H1 (cell line): Measurements from ENCODE around the gene TCEANC2. TPM values are rescaled to one million over a fixed set of nuclear protein-coding genes. Genes with fewer than 3 reads are reported as not detected.

Experiments used
- CTCF ChIA-PET: fragments of 300-600 bp; sonication (Branson Sonifier 250); formaldehyde crosslinking; loops from one replicate; lab custom pipeline; 2021; ENCODE audit not compliant: partially characterized antibody; lab: Charles Lee
- POLR2A ChIA-PET: fragments of 300-600 bp; sonication (Branson Sonifier 250); formaldehyde crosslinking; loops from one replicate; lab custom pipeline; 2021; ENCODE audit warnings: inconsistent platforms; ENCODE audit not compliant: partially characterized antibody; lab: Charles Lee
- DNase-seq, 2 experiments: peaks; one replicate each; pipeline versions ENCODE4 v3.0.0 to v3.0.0-alpha.2; 2010 to 2022; ENCODE audit warnings: low spot score in 2 of 2, low read depth in 1 of 2, mixed read lengths in 1 of 2
- FAIRE-seq: peaks from 2 replicates; lab custom pipeline; 2011; peaks lifted over from hg19 to GRCh38; lab: Jason Lieb, UNC
- H2AFZ ChIP-seq: 2 replicates; pipeline ENCODE4 v1.8.1; 2012; ENCODE audit warnings: low read length, inconsistent platforms
- H2AK5ac ChIP-seq: 2 replicates; pipeline ENCODE4 v1.6.1; 2013; ENCODE audit warnings: low read depth, low read length
- H2BK120ac ChIP-seq: replicated peaks from 2 replicates; pipeline ENCODE3; 2013; ENCODE audit warnings: low read depth, low read length, inconsistent platforms
- H2BK12ac ChIP-seq: 2 replicates; pipeline ENCODE4 v1.6.1; 2013; ENCODE audit warnings: low read depth, low read length
- H2BK15ac ChIP-seq: 2 replicates; pipeline ENCODE4 v1.6.1; 2013; ENCODE audit warnings: low read length
- H2BK20ac ChIP-seq: 2 replicates; pipeline ENCODE4 v1.6.1; 2013; ENCODE audit warnings: low read length
- H2BK5ac ChIP-seq: 2 replicates; pipeline ENCODE4 v1.6.1; 2013; ENCODE audit warnings: low read depth, low read length
- H3K14ac ChIP-seq: 2 replicates; pipeline ENCODE4 v1.6.1; 2013; ENCODE audit warnings: inconsistent platforms; ENCODE audit not compliant: insufficient read length
- H3K18ac ChIP-seq: 2 replicates; pipeline ENCODE4 v1.6.1; 2013; ENCODE audit warnings: low read length; ENCODE audit errors: extremely low read depth
- H3K23ac ChIP-seq: 2 replicates; pipeline ENCODE4 v1.6.1; 2013; ENCODE audit warnings: inconsistent platforms; ENCODE audit not compliant: insufficient read length
- H3K23me2 ChIP-seq: 2 replicates; pipeline ENCODE4 v1.6.1; 2013; ENCODE audit warnings: low read depth, low read length
- H3K27ac ChIP-seq: 2 replicates; pipeline ENCODE4 v1.6.1; 2011; ENCODE audit warnings: low read depth, low read length, inconsistent platforms
- H3K27me3 ChIP-seq, 4 experiments: replicated peaks in 1 of 4; 1 replicate in 1 of 4; 2 replicates in 3 of 4; pipeline versions ENCODE4 v1.6.1 to v1.8.1; 2011 to 2013; ENCODE audit warnings: low read length in 3 of 4, mild to moderate bottlenecking in 3 of 4, inconsistent platforms in 2 of 4, mixed read lengths in 2 of 4, moderate library complexity in 1 of 4; ENCODE audit not compliant: control insufficient read depth in 3 of 4, insufficient read depth in 3 of 4; ENCODE audit errors: extremely low read depth in 1 of 4
- H3K36me3 ChIP-seq, 4 experiments: 2 replicates each; pipeline versions ENCODE4 v1.6.1 to v1.8.1; 2011 to 2013; ENCODE audit warnings: mild to moderate bottlenecking in 4 of 4, low read length in 3 of 4, moderate library complexity in 2 of 4, control low read depth in 1 of 4, inconsistent platforms in 1 of 4; ENCODE audit not compliant: insufficient read depth in 4 of 4, control insufficient read depth in 2 of 4
- H3K4ac ChIP-seq: replicated peaks from 2 replicates; pipeline ENCODE3; 2013; ENCODE audit warnings: low read length, low read depth, mixed read lengths, inconsistent platforms; ENCODE audit not compliant: insufficient read length
- H3K4me1 ChIP-seq, 4 experiments: replicated peaks in 1 of 4; 1 replicate in 1 of 4; 2 replicates in 3 of 4; pipeline versions ENCODE4 v1.6.1 to v1.8.1; 2011 to 2013; ENCODE audit warnings: low read length in 3 of 4, inconsistent platforms in 2 of 4, mixed read lengths in 1 of 4; ENCODE audit not compliant: insufficient read depth in 4 of 4, control insufficient read depth in 3 of 4
- H3K4me2 ChIP-seq, 2 experiments: 2 replicates each; pipeline versions ENCODE4 v1.6.1 to v1.8.1; 2011 to 2013; ENCODE audit warnings: low read depth in 2 of 2, low read length in 2 of 2, control low read depth in 1 of 2, inconsistent platforms in 1 of 2, mild to moderate bottlenecking in 1 of 2; ENCODE audit not compliant: insufficient read depth in 1 of 2
- H3K4me3 ChIP-seq, 4 experiments: fragments of 200-600, 300-600 bp in 1 of 4; sonication (generic), shearing (Covaris generic), sonication (Bioruptor Twin) in 1 of 4; 2 replicates each; pipeline versions ENCODE4 v1.5.1 to v1.8.1; 2011 to 2016; ENCODE audit warnings: low read length in 4 of 4, low read depth in 3 of 4, control low read depth in 2 of 4, inconsistent platforms in 2 of 4, mild to moderate bottlenecking in 2 of 4, mixed read lengths in 1 of 4, moderate library complexity in 1 of 4; ENCODE audit not compliant: insufficient read depth in 2 of 4; ENCODE audit errors: extremely low read depth in 1 of 4
- H3K56ac ChIP-seq: replicated peaks from 2 replicates; pipeline ENCODE3; 2013; ENCODE audit warnings: low read depth, mild to moderate bottlenecking, mixed read lengths, low read length, inconsistent platforms; ENCODE audit not compliant: insufficient read length
- H3K79me1 ChIP-seq: 2 replicates; pipeline ENCODE4 v1.6.1; 2013; ENCODE audit warnings: low read depth, low read length, control low read depth
- H3K79me2 ChIP-seq, 2 experiments: 2 replicates each; pipeline versions ENCODE4 v1.6.1 to v1.8.1; 2012 to 2013; ENCODE audit warnings: low read length in 2 of 2, mild to moderate bottlenecking in 2 of 2, inconsistent platforms in 1 of 2; ENCODE audit not compliant: insufficient read depth in 2 of 2, control insufficient read depth in 1 of 2
- H3K9ac ChIP-seq, 4 experiments: replicated peaks in 1 of 4; 1 replicate in 1 of 4; 2 replicates in 3 of 4; pipeline versions ENCODE4 v1.6.1 to v1.8.1; 2011 to 2013; ENCODE audit warnings: low read depth in 3 of 4, low read length in 3 of 4, control low read depth in 2 of 4, mild to moderate bottlenecking in 2 of 4, moderate library complexity in 2 of 4, inconsistent platforms in 1 of 4; ENCODE audit errors: extremely low read depth in 1 of 4
- H3K9me3 ChIP-seq, 2 experiments: 2 replicates each; pipeline versions ENCODE4 v1.6.1 to v1.8.1; 2012 to 2013; ENCODE audit warnings: mild to moderate bottlenecking in 2 of 2, moderate library complexity in 2 of 2, control low read depth in 1 of 2, inconsistent platforms in 1 of 2, low read depth in 1 of 2, low read length in 1 of 2, mixed read lengths in 1 of 2; ENCODE audit not compliant: insufficient read depth in 2 of 2
- H4K20me1 ChIP-seq, 2 experiments: replicated peaks in 1 of 2; 2 replicates each; pipeline versions ENCODE3 to v1.8.1; 2011 to 2013; ENCODE audit warnings: inconsistent platforms in 2 of 2, low read length in 2 of 2, mild to moderate bottlenecking in 1 of 2; ENCODE audit not compliant: insufficient read depth in 2 of 2, control insufficient read depth in 1 of 2
- H4K5ac ChIP-seq: 2 replicates; pipeline ENCODE4 v1.6.1; 2013; ENCODE audit warnings: low read length, low read depth, mixed read lengths, inconsistent platforms; ENCODE audit not compliant: insufficient read length
- H4K8ac ChIP-seq: 2 replicates; pipeline ENCODE4 v1.8.0; 2013; ENCODE audit warnings: mild to moderate bottlenecking, moderate library complexity, low read length, inconsistent platforms; ENCODE audit not compliant: insufficient read depth; ENCODE audit errors: extremely low read depth
- H4K91ac ChIP-seq: replicated peaks from 2 replicates; pipeline ENCODE3; 2013; ENCODE audit warnings: low read length, mixed read lengths, inconsistent platforms; ENCODE audit not compliant: insufficient read length
- ASH2L ChIP-seq: fragments of 200-600, 300-600 bp; sonication (generic); IDR thresholded peaks from one replicate; pipeline ENCODE4 v1.7.1; 2017; ENCODE audit warnings: low read length
- GTF2F1 ChIP-seq: IDR thresholded peaks from 2 replicates; pipeline ENCODE4 v1.6.1; 2012; ENCODE audit warnings: low read depth, low read length, improper control_type of control experiment, borderline replicate concordance
- PHF8 ChIP-seq: fragments of 200-600 bp; sonication (generic); conservative IDR thresholded peaks from 2 replicates; pipeline ENCODE4 v1.7.1; 2012; ENCODE audit warnings: low read depth, mild to moderate bottlenecking, inconsistent platforms, low read length, moderate library complexity
- POLR2AphosphoS5 ChIP-seq: IDR thresholded peaks from 2 replicates; pipeline ENCODE4 v1.6.1; 2011; ENCODE audit warnings: low read depth, low read length
- SP1 ChIP-seq: IDR thresholded peaks from 2 replicates; pipeline ENCODE4 v1.6.1; 2011; ENCODE audit warnings: low read depth, low read length
- SRF ChIP-seq: IDR thresholded peaks from 2 replicates; pipeline ENCODE4 v1.6.1; 2011; ENCODE audit warnings: mild to moderate bottlenecking, low read depth, low read length, moderate library complexity
- TBP ChIP-seq: IDR thresholded peaks from 2 replicates; pipeline ENCODE4 v1.6.1; 2011; ENCODE audit warnings: low read depth, low read length, improper control_type of control experiment
- TEAD4 ChIP-seq: IDR thresholded peaks from 2 replicates; pipeline ENCODE4 v1.6.1; 2012; ENCODE audit warnings: low read depth, low read length, inconsistent platforms, mixed read lengths
- YY1 ChIP-seq: IDR thresholded peaks from 2 replicates; pipeline ENCODE4 v1.6.1; 2011; ENCODE audit warnings: low read depth, mild to moderate bottlenecking, low read length
- WGBS, 2 experiments: shearing (Covaris generic) in 1 of 2; methylation state at CpG; one replicate each; pipeline versions ENCODE4 v1.1.6 to v1.1.7; 2013 to 2015; ENCODE audit warnings: low lambda C conversion rate in 2 of 2, mixed read lengths in 2 of 2, inconsistent platforms in 1 of 2, low coverage in 1 of 2, missing lambda C conversion rate in 1 of 2; ENCODE audit not compliant: insufficient replicate concordance in 2 of 2, insufficient coverage in 1 of 2, insufficient read length in 1 of 2; ENCODE audit errors: extremely low coverage in 1 of 2, missing lambda C conversion rate in 1 of 2; 5-methylcytosine and 5-hydroxymethylcytosine counted together
- polyA plus RNA-seq, 7 experiments: library from polyadenylated mRNA; depleted of rRNA in 3 of 7; stranded (reverse) in 5 of 7; unstranded in 2 of 7; fragments of >200 nt in 5 of 7; fragments of 200-250 nt in 2 of 7; gene quantifications; 1 replicate in 5 of 7; 2 replicates in 1 of 7; 4 replicates in 1 of 7; pipeline versions ENCODE4 v1.2.1 to v1.2.3, GENCODE V29; 2011 to 2013; ENCODE audit warnings: missing spikeins in 2 of 7, mixed read lengths in 2 of 7
- total RNA-seq: library from RNA; stranded (reverse); fragmentation: NEBNext Ultra II Directional; extraction: Animal tissue kit (Norgen Biotek cat#: 25700); gene quantifications from 2 replicates; pipeline ENCODE4 v1.2.1, GENCODE V29; 2021

The TCEANC2 gene
- total and polyA plus RNA-seq, 2 of the 8 experiments (the other 6 are each of a cell fraction or from before 2014, with no cell fraction given), result 4.2 to 8.2 TPM

DNA sequence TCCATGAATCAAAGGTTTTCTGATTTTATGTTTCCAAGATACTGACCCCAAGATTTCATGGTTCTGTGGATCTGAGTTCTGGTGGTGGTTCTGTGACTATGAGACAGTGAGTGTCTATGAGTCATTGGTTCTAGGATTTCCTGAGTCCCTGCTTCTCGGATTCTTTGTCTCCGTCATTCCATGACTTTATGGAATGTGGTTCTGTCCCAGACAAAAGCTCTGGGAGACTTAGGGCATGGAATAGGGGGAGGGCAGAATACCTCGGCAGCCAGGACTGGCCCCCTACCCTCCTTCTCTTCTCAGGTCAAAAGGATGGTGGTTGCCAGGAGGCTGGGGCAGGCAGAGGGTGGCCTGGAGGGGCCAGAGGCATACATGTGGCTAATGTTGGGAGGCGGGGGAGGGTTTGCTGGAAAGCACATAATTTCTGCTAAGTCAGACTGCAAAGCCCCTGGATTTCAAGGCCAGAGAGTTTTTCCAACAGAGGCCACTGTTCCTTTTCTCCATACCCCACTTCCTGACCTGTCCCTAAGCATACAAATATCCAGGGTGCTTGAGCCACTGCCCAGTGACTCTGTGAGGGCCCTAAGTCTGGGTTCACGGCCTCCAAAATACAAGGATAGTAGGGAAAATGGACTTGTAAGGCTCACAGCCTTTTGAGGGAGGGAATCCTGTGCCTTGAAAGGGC, 82.2 kb downstream of the TCEANC2 start:
- POLR2A ChIA-PET, result interaction anchor here (0.9 to 2.4 kb wide), 6 partner anchors 10 to 65 kb away, joined by 3 to 9 read pairs (median 6); partner anchors contain the start of genes CYB5RL and MRPL37
- H3K4ac ChIP-seq, result no peak overlapping the region

More for the DNA sequence above, 82.2 kb downstream of the TCEANC2 start:
- Histone ChIP-seq H2BK12ac (peak overlapping the region; percentile 82; the same call in 1 of the 2 replicates), H3K79me1 (no peaks in the 10 kb centered on the region), H2BK5ac (peak overlapping the region; percentile 26; the same call in 1 of the 2 replicates), H3K14ac (no peak overlapping the region), H4K91ac (peak overlapping the region; percentile 60), H2AK5ac (no peak overlapping the region), H3K36me3 (no peaks in the 10 kb centered on the region), H3K4me3 (peak overlapping the region in 1 of 4 experiments; percentile 34; a peak in 3 of 8 replicates), H3K9ac (peak overlapping the region in 2 of 4 experiments; percentile 16 to 29; a peak in 3 of 7 replicates), H3K23ac (no peak overlapping the region), H3K18ac (peak overlapping the region; percentile 64), H4K8ac (peak overlapping the region; percentile 37; the same call in 1 of the 2 replicates), H3K27ac (peak overlapping the region; percentile 35; the same call in 1 of the 2 replicates), H2AFZ (peak overlapping the region; percentile 12; the same call in 1 of the 2 replicates), H2BK15ac (peak overlapping the region; percentile 65; the same call in 1 of the 2 replicates), H3K79me2 (no peaks in the 10 kb centered on the region), H2BK20ac (peak overlapping the region; percentile 93), H3K23me2 (no peaks in the 10 kb centered on the region), H3K4me2 (peak overlapping the region; percentile 34 to 58; a peak in 3 of 4 replicates), H4K20me1 (no peaks in the 10 kb centered on the region), H3K27me3 (no peaks in the 10 kb centered on the region), H2BK120ac (peak overlapping the region; percentile 1), H3K4me1 (peaks cover 12 to 29% (median 18%) of the 10 kb centered on the region in 4 experiments), H3K9me3 (no peaks in the 10 kb centered on the region), H4K5ac (no peak overlapping the region), H3K56ac (no peak overlapping the region)
- TF ChIP-seq SP1 (0 out of 2 replicates have a peak, but pooled peaks have one; percentile 39), PHF8 (no peak), TBP (no peak), ASH2L (peak; percentile 39), POLR2AphosphoS5 (no peak), SRF (no peak), YY1 (peak; percentile 37; the same call in 1 of the 2 replicates), GTF2F1 (no peak), TEAD4 (peak; percentile 65)
- CTCF ChIA-PET, result interaction anchor here (0.6 to 9.9 kb wide), 8 partner anchors 10 to 413 kb away, joined by 3 to 110 read pairs (median 4); partner anchors contain the start of genes ACOT11 and CDCP2
- WGBS, 2 experiments, result 49% methylated on average over 5 of the region's 5 CpGs; no CpG with 5 or more reads in 1 of the 2 experiments
- FAIRE-seq, result peak; percentile 70
- DNase-seq, result peak in 1 of 2 experiments; percentile 38
